H1 (cell line): ENCODE results near the gene ZNF646.

ENCODE experiments used
- CBX8 ChIP-seq: fragments of 300-800, 300-1000 bp; sonication (generic); IDR thresholded peaks from 2 replicates; pipeline ENCODE4 v1.7.1; 2016; ENCODE audit warnings: low read depth, low read length, borderline replicate concordance
- CTCF ChIP-seq, 3 experiments: IDR thresholded peaks; 1 replicate in 2 of 3; 2 replicates in 1 of 3; pipeline versions ENCODE4 v1.5.1 to v1.6.1; 2011; ENCODE audit warnings: low read length in 3 of 3, mild to moderate bottlenecking in 3 of 3, inconsistent platforms in 2 of 3, low read depth in 1 of 3, moderate library complexity in 1 of 3; ENCODE audit not compliant: insufficient read depth in 1 of 3; ENCODE audit errors: control extremely low read depth in 1 of 3
- KDM4A ChIP-seq: IDR thresholded peaks from one replicate; pipeline ENCODE4 v1.7.1; 2012; ENCODE audit warnings: low read depth, mild to moderate bottlenecking, moderate library complexity, low read length, inconsistent platforms; ENCODE audit not compliant: severe bottlenecking
- MAX ChIP-seq: IDR thresholded peaks from 2 replicates; pipeline ENCODE4 v1.6.1; 2012; ENCODE audit warnings: inconsistent platforms
- POLR2A ChIP-seq, 2 experiments: IDR thresholded peaks; 1 replicate in 1 of 2; 2 replicates in 1 of 2; pipeline ENCODE4 v1.6.1; 2011; ENCODE audit warnings: low read depth in 2 of 2, low read length in 2 of 2, mild to moderate bottlenecking in 2 of 2; ENCODE audit errors: control extremely low read depth in 1 of 2
- TAF1 ChIP-seq: IDR thresholded peaks from 2 replicates; pipeline ENCODE4 v1.6.1; 2011; ENCODE audit warnings: mild to moderate bottlenecking, low read depth, low read length

GRCh38 chr16:31085873-31086628 lies 11.8 kb downstream of the ZNF646 start:
- TF ChIP-seq POLR2A (IDR thresholded peaks at IDR 0.05; ENCODE audit: control extremely low read depth in 1 of 2, low read depth in 2 of 2, low read length in 2 of 2) (no peak), MAX (no peak), CTCF (IDR thresholded peaks at IDR 0.05; ENCODE audit: control extremely low read depth in 1 of 3, insufficient read depth in 1 of 3, low read depth in 1 of 3, low read length in 3 of 3) (no peak), KDM4A (no peak), TAF1 (no peak), CBX8 (no peak)
